Effector memory CD8-positive, alpha-beta T cell (primary cell): ENCODE data around the gene BLOC1S3.
A peak's percentile ranks its signal among the peaks of the same experiment; 100 is the strongest.

Source experiments
- ATAC-seq: fragments of 150-1000 bp; cut with Tn5 transposase; replicated peaks from 2 replicates; pipeline ENCODE4 v1.10.0; 2021; ENCODE audit warnings: mild to moderate bottlenecking, moderate library complexity
- DNase-seq, 3 experiments: peaks; one replicate each; pipeline ENCODE4 v3.0.0; 2021
- H3K27ac Mint-ChIP-seq, 2 donors: one replicate each; pipeline ENCODE4 v1.8.0; 2022; ENCODE audit warnings: mild to moderate bottlenecking in 2 of 2, mixed read lengths in 2 of 2, moderate library complexity in 2 of 2
- H3K27me3 Mint-ChIP-seq, 2 donors: one replicate each; pipeline ENCODE4 v1.8.0; 2022; ENCODE audit warnings: mixed read lengths in 2 of 2
- H3K36me3 Mint-ChIP-seq: one replicate; pipeline ENCODE4 v1.8.0; 2022; ENCODE audit warnings: mild to moderate bottlenecking, moderate library complexity, mixed read lengths; ENCODE audit not compliant: insufficient read depth
- H3K4me1 Mint-ChIP-seq, 2 donors: one replicate each; pipeline ENCODE4 v1.8.0; 2022; ENCODE audit warnings: low read depth in 2 of 2, mixed read lengths in 2 of 2
- H3K4me3 Mint-ChIP-seq, 2 donors: one replicate each; pipeline ENCODE4 v1.8.0; 2022; ENCODE audit warnings: mild to moderate bottlenecking in 2 of 2, mixed read lengths in 2 of 2, moderate library complexity in 2 of 2
- H3K9me3 Mint-ChIP-seq, 2 donors: one replicate each; pipeline ENCODE4 v1.8.0; 2022; ENCODE audit warnings: mixed read lengths in 2 of 2

BLOC1S3 gene

GRCh38 chr19:45172611-45173208, 5.9 kb upstream of the BLOC1S3 start:
- Mint-ChIP-seq H3K4me3 (peak overlapping the region; percentile 53 to 55), H3K27me3 (no peaks in the 10 kb centered on the region), H3K27ac (peak overlapping the region; percentile 94 to 96), H3K4me1 (peaks cover 30 to 34% of the 10 kb centered on the region in 2 donors), H3K36me3 (peaks cover 3% of the 10 kb centered on the region), H3K9me3 (no peaks in the 10 kb centered on the region)
- no peak for ATAC-seq
- DNase-seq = no peak

- Mint-ChIP-seq H3K9me3 (no peaks in the 10 kb centered on the region), H3K27me3 (no peaks in the 10 kb centered on the region), H3K36me3 (peaks cover 12% of the 10 kb centered on the region), H3K27ac (no peak overlapping the region), H3K4me1 (peaks cover 31 to 32% of the 10 kb centered on the region in 2 donors), H3K4me3 (no peak overlapping the region)
- no peak for DNase-seq
- no peak for ATAC-seq
These were observed 4.8 kb upstream of the BLOC1S3 start for GRCh38 chr19:45173816-45174215.

- Mint-ChIP-seq H3K27ac (peak overlapping the region in 1 of 2 donors; percentile 67), H3K36me3 (peaks cover 21% of the 10 kb centered on the region), H3K4me3 (peak overlapping the region in 1 of 2 donors; percentile 9), H3K4me1 (peaks cover 22 to 25% of the 10 kb centered on the region in 2 donors), H3K27me3 (no peaks in the 10 kb centered on the region), H3K9me3 (no peaks in the 10 kb centered on the region)
- ATAC-seq (no peak), DNase-seq (no peak)
These were observed 2.9 kb upstream of the BLOC1S3 start for GRCh38 chr19:45175515-45176345.

GRCh38 chr19:45177817-45178261, 745 bp upstream of the BLOC1S3 start, which contains the start of gene TRAPPC6A:
Gene TRAPPC6A, minus strand, starts transcription at chr19:45178237. Its CDS starts 19 bp downstream, at chr19:45178218.
- H3K9me3 Mint-ChIP-seq = no peaks in the 10 kb centered on the region
- H3K4me3 Mint-ChIP-seq = peak within 1 kb of the TSS; percentile 79 to 86
- ATAC-seq (peak; percentile 0), DNase-seq (no peak)
- peaks cover 19 to 29% of the 10 kb centered on the region in 2 donors for H3K4me1 Mint-ChIP-seq
- H3K36me3 Mint-ChIP-seq = peaks cover 31% of the 10 kb centered on the region
- no peaks in the 10 kb centered on the region for H3K27me3 Mint-ChIP-seq
- peak within 1 kb of the TSS; percentile 89 to 90 for H3K27ac Mint-ChIP-seq

GRCh38 chr19:45179072-45179891, 698 bp downstream of the BLOC1S3 start:
- peak overlapping the region; percentile 89 to 90 for H3K27ac Mint-ChIP-seq
- H3K4me1 Mint-ChIP-seq = peaks cover 18 to 30% of the 10 kb centered on the region in 2 donors
- peak overlapping the region; percentile 79 to 86 for H3K4me3 Mint-ChIP-seq
- DNase-seq = peak in 2 of 3 experiments; percentile 41 to 51
- peak; percentile 6 for ATAC-seq
- H3K9me3 Mint-ChIP-seq = no peaks in the 10 kb centered on the region
- peaks cover 36% of the 10 kb centered on the region for H3K36me3 Mint-ChIP-seq
- no peaks in the 10 kb centered on the region for H3K27me3 Mint-ChIP-seq

GRCh38 chr19:45179892-45180370, 1.3 kb downstream of the BLOC1S3 start:
- DNase-seq (no peak), ATAC-seq (no peak)
- no peaks in the 10 kb centered on the region for H3K27me3 Mint-ChIP-seq
- peaks cover 20 to 30% of the 10 kb centered on the region in 2 donors for H3K4me1 Mint-ChIP-seq
- peak overlapping the region in 1 of 2 donors; percentile 87 for H3K27ac Mint-ChIP-seq
- peaks cover 36% of the 10 kb centered on the region for H3K36me3 Mint-ChIP-seq
- no peaks in the 10 kb centered on the region for H3K9me3 Mint-ChIP-seq
- H3K4me3 Mint-ChIP-seq = peak overlapping the region; percentile 78 to 79

- Mint-ChIP-seq H3K27me3 (no peaks in the 10 kb centered on the region), H3K27ac (peak overlapping the region; percentile 77 to 87), H3K36me3 (peaks cover 33% of the 10 kb centered on the region), H3K9me3 (no peaks in the 10 kb centered on the region), H3K4me3 (peak overlapping the region; percentile 78 to 79), H3K4me1 (peaks cover 25 to 26% of the 10 kb centered on the region in 2 donors)
- ATAC-seq = no peak
- DNase-seq = no peak
These were observed 2.4 kb downstream of the BLOC1S3 start for GRCh38 chr19:45180936-45181335.

GRCh38 chr19:45182758-45183157, 4.2 kb downstream of the BLOC1S3 start:
- Mint-ChIP-seq H3K27ac (peak overlapping the region in 1 of 2 donors; percentile 3), H3K9me3 (no peaks in the 10 kb centered on the region), H3K4me3 (no peak overlapping the region), H3K4me1 (peaks cover 26 to 30% of the 10 kb centered on the region in 2 donors), H3K27me3 (no peaks in the 10 kb centered on the region), H3K36me3 (peaks cover 33% of the 10 kb centered on the region)
- ATAC-seq (no peak), DNase-seq (no peak)

- DNase-seq = no peak
These were observed 5.5 kb downstream of the BLOC1S3 start for GRCh38 chr19:45184115-45184514.

GRCh38 chr19:45186509-45187334, 8.1 kb downstream of the BLOC1S3 start:
- Mint-ChIP-seq H3K27me3 (no peaks in the 10 kb centered on the region), H3K4me3 (no peak overlapping the region), H3K36me3 (peaks cover 11% of the 10 kb centered on the region), H3K9me3 (no peaks in the 10 kb centered on the region), H3K4me1 (peaks cover 8 to 16% of the 10 kb centered on the region in 2 donors), H3K27ac (peak overlapping the region in 1 of 2 donors; percentile 76)
- DNase-seq = no peak
- no peak for ATAC-seq

More at GRCh38 chr19:45184115-45184514, 5.5 kb downstream of the BLOC1S3 start:
- Mint-ChIP-seq H3K4me1 (peaks cover 26 to 28% of the 10 kb centered on the region in 2 donors), H3K4me3 (no peak overlapping the region), H3K27ac (no peak overlapping the region), H3K27me3 (no peaks in the 10 kb centered on the region), H3K9me3 (no peaks in the 10 kb centered on the region), H3K36me3 (peaks cover 21% of the 10 kb centered on the region)
- no peak for ATAC-seq

- Mint-ChIP-seq H3K4me1 (peaks cover 4 to 15% of the 10 kb centered on the region in 2 donors), H3K36me3 (peaks cover 10% of the 10 kb centered on the region), H3K4me3 (no peak overlapping the region), H3K27ac (no peak overlapping the region), H3K9me3 (no peaks in the 10 kb centered on the region), H3K27me3 (no peaks in the 10 kb centered on the region)
- peak; percentile 89 for ATAC-seq
- peak in 2 of 3 experiments; percentile 19 to 21 for DNase-seq
These were observed 9.0 kb downstream of the BLOC1S3 start for GRCh38 chr19:45187421-45188100.

GRCh38 chr19:45189971-45190370, 11.4 kb downstream of the BLOC1S3 start:
- no peak for DNase-seq
- peaks cover 4% of the 10 kb centered on the region for H3K36me3 Mint-ChIP-seq
- H3K27me3 Mint-ChIP-seq = no peaks in the 10 kb centered on the region
- H3K27ac Mint-ChIP-seq = no peak overlapping the region
- ATAC-seq = no peak
- H3K4me1 Mint-ChIP-seq = peaks cover 0 to 9% of the 10 kb centered on the region in 2 donors
- H3K4me3 Mint-ChIP-seq = no peak overlapping the region
- no peaks in the 10 kb centered on the region for H3K9me3 Mint-ChIP-seq
